Uterine smooth muscle cell (primary cell): Measurements from ENCODE around the gene LYAR. TPM values are rescaled to one million over a fixed set of nuclear protein-coding genes. Genes with fewer than 3 reads are reported as not detected.

Experiments
- total RNA-seq: library from RNA; depleted of rRNA; stranded (reverse); fragments of >200 nt; gene quantifications from 2 replicates; pipeline ENCODE4 v1.2.3, GENCODE V29; 2014

The LYAR gene, protein sequence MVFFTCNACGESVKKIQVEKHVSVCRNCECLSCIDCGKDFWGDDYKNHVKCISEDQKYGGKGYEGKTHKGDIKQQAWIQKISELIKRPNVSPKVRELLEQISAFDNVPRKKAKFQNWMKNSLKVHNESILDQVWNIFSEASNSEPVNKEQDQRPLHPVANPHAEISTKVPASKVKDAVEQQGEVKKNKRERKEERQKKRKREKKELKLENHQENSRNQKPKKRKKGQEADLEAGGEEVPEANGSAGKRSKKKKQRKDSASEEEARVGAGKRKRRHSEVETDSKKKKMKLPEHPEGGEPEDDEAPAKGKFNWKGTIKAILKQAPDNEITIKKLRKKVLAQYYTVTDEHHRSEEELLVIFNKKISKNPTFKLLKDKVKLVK
- total RNA-seq, result 14.0 and 28.7 TPM in 2 replicates

GRCh38 chr4:4289941-4290850, at the start of gene LYAR, which contains the start of gene ZBTB49:
Gene LYAR (minus strand): TSS chr4:4290154. CDS start chr4:4283742, 6,412 bp downstream.
Gene ZBTB49 (plus strand): TSS chr4:4290251. CDS start chr4:4299946, 9,695 bp downstream.

GRCh38 chr4:4248029-4248884, 41.7 kb downstream of the LYAR start, which contains the start of gene TMEM128:
Gene TMEM128 (minus strand): TSS chr4:4248223. CDS start chr4:4248202, 21 bp downstream.

DNA sequence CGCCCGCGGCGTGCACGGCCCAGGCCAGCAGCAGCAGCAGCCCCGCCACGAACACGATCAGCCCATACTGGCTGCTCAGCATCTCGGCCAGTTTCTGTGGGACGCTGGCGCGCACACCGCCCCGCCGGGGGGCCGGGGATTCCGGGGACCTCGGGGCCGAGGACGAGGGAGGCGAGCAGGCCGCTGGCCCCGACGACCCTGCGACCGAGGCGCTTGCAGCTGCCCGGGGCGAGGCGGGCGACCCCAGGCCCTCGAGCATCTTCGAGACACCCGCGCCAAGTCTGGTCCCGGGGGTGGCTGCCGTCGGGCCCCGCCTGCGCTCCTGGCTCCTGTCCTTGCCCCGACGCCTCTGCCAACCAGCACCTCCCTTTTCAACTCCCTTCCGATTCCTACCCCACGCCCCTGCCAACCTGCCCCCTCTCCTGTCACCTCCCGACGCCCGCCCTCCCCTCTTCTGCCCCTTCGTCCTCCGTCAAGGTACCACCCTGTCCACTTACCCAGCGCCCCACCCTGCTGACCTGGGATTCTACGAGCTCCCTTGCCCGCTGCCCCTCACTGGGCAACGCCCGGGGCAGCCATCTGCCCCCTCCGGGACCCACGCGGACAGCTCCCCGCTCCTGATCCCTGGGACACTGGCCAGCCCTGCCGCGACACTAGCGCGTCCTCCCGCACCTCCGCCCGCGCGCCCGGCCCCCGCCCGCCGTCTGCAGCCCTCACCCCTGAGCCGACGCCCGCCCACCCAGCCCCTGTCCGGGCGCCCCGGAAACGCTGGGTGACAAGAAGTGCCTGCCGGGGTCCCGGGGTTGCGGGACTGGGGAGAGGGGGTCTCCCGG, 63.1 kb downstream of the LYAR start, which contains the start of gene OTOP1:
Gene OTOP1, minus strand, starts transcription at position 324 of the 833 bp plus-strand sequence. Its CDS starts 65 bp downstream, at position 259.

Other genes starting within 250 kb of the LYAR start
- not detected in 2 replicates for gene OTOP1, start 63.2 kb downstream of the LYAR start, total RNA-seq
- 27.9 and 28.7 TPM in 2 replicates for gene TMEM128, start 41.9 kb downstream of the LYAR start, total RNA-seq
- gene ZBTB49, start 97 bp upstream of the LYAR start, total RNA-seq, result 4.1 and 7.0 TPM in 2 replicates
- 0.44 TPM in 1 of 2 replicates, not detected in the other for gene NSG1, start 96.9 kb upstream of the LYAR start, total RNA-seq